Hematopoietic multipotent progenitor cell treated with erythropoietin and hydrocortisone succinate and interleukin-3 and kit ligand, for 17 days (in vitro differentiated cells): ENCODE data around the gene MICU1.
"Not testable (repeated sequence)": the region's sequence is repeated elsewhere in the genome, so short reads cannot be mapped to it uniquely, and the experiment has no call there.

Experiments used
- DNase-seq: peaks from one replicate; pipeline ENCODE4 v3.0.0-alpha.2; 2015; ENCODE audit warnings: low spot score

The MICU1 gene

DNA sequence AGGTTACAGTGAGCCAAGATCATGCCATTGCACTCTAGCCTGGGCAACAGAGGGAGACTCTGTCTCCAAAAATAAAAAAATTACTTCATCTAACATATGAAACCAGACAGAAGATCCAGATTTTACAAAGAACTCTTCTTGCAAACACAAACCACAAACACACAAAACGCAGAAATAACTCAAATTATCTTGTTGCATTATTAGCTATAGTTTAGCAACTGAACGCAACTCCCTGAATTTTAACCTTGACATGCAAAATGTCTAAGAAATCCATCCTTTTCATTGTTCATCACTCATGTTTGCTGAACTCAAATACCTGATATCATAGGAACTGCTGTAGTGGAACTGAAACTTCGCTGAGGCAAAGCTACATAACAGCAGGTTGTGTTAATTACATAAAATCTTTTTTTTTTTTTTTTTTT, 64.1 kb downstream of the MICU1 start:
- DNase-seq: no peak

DNA sequence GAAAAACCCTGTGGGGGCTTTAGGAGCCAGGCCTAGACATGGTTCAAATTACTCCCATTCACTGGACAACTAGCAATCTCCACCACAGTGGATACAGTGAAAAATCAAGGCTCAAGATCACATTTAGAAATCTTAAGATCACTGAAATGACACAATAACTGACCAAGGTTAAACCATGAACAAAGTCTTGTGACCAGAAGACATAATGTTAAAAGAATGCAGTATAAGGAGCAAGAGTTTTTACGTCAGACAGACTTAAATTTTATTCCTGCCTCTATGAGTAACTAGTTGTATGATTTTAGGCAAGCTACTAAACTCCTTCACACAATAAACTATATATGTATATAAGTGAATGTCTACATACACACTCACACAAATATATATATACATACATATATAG, 68.5 kb downstream of the MICU1 start:
- no peak for DNase-seq

DNA sequence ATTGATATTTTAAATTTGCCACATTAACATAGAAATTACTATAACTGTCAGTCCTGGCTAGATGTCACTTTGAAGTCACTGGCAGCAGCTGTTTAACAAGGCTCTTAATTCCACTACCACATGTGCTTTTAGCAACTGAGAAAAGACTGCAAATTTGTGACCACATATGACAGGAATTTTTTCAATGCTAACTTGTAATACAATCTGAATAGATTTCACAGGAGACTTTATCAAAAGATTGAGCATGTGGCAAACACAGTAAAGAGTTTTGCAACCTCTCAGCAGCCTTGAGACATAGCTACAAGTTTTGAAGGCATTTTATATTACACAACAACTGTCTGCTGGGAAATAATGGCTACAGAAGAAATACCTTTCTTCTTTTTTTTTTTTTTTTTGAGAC, 73.0 kb downstream of the MICU1 start:
- no peak for DNase-seq

DNA sequence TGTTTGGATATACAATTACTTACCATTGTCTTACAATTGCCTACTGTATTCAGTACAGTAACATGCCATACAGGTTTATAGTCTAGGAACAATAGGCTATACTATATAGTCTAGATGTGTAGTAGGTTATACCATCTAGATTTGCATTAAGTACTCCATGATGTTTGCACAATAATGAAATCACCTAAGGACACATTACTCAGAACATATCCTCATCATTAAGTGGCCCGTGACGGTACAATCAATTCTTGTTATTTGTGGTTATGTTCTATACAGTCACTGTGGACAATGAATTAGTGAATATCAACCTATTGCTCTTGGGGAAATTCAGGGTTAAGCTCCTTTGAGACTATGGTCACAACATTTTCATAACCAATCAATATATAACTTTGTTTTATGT, 75.6 kb downstream of the MICU1 start:
- no peak for DNase-seq

DNA sequence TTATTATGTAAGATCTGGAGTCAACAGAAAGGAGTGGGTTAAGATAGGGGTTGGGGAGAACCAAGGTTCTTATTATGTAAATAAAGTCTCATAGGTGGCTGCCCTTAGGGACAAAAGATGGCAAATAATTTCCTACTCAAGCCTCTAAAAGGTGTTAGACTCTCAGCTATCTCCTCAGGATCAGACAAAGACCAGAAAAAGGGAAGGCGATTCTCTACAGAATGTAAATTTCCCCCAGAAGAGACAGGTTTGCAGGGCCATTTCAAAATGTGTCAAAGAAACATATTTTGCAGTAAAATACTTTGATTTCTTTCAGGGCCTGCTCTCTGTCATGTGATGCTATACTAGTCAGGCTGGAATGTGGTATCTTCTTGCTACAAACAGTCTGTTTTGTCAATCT, 80.3 kb downstream of the MICU1 start:
- no peak for DNase-seq

DNA sequence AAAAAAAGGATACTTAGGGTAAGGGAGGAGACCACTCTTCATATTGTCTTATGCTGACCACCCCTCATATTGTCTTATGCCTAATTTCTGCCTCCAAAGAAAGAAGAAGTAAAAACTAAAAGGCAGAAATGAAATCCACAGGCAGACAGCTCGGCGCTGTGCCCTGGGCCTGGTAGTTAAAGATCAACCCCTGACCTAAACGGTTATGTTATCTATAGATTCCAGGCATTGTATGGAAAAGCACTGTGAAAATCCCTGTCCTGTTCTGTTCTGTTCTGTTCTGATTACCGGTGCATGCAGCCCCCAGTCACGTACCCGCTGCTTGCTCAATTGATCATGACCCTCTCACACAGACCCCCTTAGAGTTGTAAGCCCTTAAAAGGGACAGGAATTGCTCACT, 82.0 kb downstream of the MICU1 start:
- not testable (repeated sequence) for DNase-seq

DNA sequence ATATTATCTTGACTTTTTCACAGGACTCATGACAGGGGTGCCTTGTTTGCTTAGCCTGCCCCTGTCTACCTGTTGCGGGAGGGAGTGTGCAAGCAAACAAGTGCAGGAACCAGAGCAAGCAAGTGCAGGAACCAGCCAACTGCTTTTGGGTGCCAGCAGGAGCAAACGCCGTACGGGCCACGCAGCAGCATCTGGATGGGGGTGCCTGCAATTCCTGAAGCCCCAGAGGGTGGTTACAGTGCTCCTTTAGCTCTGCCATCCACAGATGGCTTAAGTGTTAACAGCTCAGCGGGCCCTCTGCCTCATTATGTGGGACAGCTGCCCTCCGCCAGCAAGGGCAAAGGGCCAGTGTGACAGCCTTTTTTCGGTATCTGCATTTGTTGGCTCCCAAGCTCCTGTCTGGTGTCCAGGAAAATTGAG, 83.5 kb downstream of the MICU1 start:
- no peak for DNase-seq

DNA sequence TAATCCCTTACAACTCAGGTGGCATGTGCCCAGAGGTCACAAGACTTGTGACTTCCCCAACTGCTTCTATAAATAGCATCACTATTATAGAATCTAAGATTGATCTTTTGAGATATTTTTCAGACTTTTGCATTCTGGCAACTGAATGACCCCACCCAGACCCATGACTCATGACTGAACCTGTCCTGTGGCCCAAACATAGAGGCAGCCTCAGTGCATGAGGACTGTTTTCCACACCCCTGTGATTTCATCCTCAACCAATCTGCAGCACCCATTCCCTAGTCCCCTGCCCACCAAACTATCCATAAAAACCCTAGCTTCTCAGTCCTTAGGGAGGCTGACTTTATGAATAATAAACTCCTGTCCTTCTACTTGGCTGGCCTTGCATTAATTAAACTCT, 84.5 kb downstream of the MICU1 start:
- no peak for DNase-seq

DNA sequence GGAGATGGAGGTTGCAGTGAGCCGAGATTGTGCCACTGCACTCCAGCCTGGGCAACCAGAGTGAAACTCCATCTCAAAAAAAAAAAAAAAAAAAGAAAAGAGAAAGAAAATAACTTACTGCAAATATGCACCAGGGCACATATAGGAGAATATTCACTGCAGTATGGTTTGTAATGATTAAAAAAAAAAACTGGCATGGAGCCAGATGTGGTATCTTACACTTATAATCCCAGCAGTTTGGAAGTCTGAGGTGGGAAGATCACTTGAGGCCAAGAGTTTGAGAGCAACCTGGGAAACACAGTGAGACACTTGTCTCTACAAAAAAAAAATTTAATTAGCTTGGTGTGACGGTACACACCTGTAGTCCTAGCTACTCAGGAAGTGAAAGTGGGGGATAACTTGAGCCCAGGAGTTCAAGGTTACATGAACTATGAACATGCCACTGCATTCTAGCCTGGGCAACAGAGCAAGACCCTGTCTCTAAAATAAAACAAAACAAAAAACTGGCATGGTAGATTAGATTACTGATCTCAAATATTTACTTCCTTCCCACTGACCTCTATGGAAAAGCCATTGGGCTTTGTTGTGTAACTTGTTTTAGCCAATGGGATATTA, 85.6 kb downstream of the MICU1 start:
- peak; percentile 41 for DNase-seq

- DNase-seq: no peak
These were observed 86.7 kb downstream of the MICU1 start for GRCh38 chr10:72539137-72539536.

GRCh38 chr10:72525689-72526088, 100.2 kb downstream of the MICU1 start:
- no peak for DNase-seq

- no peak for DNase-seq
These were observed 100.6 kb downstream of the MICU1 start for GRCh38 chr10:72525277-72525676.

- DNase-seq: no peak
These were observed 101.4 kb downstream of the MICU1 start for GRCh38 chr10:72524489-72524888.

DNA sequence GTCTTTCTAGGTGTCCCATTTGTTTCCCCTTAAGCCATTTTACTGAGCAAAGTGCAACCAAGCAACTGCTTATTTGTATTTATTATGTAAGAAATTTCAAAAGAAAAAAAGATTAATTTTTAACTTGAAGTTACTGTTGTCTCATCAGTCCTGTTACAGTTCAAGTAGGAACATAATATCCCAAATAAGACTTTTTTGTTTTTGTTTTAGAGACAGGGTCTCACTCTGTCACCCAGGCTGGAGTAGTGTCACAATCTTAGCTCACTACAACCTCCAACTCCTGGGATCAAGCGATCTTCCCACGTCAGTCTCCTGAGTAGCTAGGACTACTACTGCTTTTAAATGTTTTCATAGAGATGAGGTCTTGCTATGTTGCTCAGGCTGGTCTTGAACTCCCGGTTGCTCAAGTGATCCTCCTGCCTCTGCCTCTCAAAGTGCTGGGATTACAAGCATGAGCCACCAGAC, 101.9 kb downstream of the MICU1 start:
- DNase-seq: no peak

DNA sequence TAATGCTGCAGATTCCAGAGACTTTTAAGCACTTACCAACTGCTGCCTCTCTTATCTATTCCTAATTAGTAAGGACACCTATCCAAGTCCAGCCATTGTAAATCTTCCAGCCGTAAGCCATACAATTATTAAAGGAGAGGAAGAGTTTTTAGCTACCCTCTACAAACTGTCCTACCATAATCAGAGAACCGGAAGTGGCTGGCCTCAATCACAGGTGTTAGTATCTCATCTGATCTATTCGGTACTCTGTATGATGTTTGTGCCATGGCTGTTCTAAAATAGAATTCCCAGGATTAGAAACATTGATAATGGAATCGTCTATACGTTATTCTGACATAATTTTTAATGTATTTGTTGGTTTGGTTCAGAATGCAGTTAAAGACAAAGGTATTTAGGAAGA, 102.8 kb downstream of the MICU1 start:
- no peak for DNase-seq

DNA sequence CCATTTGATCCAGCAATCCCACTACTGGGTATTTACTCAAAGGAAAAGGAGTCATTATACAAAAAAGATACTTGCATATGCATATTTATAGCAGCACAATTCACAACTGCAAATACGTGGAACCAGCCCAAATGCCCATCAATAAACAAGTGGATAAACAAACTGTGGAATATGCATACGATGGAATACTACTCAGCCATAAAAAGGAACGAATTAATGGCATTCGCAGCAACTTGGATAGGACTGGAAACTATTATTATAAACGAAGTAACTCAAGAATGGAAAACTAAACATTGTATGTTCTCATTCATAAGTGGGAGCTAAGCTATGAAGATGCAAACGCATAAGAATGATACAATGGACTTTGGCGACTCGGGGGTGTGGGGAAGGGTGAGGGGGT, 108.6 kb downstream of the MICU1 start:
- no peak for DNase-seq

- no peak for DNase-seq
These were observed 110.4 kb downstream of the MICU1 start for GRCh38 chr10:72515455-72515854.

- no peak for DNase-seq
These were observed 112.0 kb downstream of the MICU1 start for GRCh38 chr10:72513910-72514309.

DNA sequence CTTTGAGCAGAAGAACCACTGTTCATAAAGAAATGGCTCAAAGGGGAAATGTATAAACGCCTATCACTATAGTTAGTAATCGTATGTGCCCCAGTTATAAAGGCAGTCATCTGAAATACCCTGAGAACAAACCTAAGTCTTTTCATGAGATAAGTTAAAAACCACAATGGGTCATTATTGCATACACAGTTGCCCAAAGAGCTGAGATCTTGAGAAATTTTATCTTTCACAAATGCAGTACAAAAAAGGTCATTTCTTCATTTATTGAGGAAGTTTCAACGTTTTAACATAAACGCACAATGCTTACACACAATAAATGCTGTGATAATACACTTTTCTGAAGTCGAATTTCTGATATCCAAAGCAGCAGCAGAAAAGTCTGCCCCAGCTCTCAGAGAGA, 114.4 kb downstream of the MICU1 start:
- no peak for DNase-seq

GRCh38 chr10:72509941-72510340, 115.9 kb downstream of the MICU1 start:
- no peak for DNase-seq

DNA sequence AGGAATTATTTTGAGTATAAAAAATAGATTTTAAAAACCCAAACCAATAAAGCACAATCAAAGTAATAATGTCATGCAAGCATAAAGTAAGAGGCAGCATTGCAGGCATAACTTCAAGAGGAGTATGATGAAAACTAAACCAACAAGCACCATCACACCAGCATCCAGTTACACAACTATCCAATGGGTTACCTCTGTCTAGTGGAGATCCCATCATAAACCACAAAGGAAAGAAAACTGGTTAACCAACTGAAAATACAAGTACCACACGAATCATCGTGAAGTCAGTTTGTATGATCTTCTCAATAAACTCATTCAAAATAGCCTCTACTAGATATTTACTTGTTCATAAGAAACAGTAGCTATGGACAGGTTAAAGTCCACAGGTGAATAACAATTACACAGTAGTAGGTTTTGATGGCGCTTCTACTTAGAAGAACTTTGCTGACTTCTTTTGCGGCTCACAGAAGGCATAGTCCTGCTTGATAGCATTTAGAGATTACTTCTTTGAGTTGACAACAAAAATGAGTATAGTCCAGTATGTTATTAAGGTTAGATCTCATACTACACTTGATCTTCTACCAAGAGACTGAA, 116.6 kb downstream of the MICU1 start:
- no peak for DNase-seq

- DNase-seq: no peak
These were observed 117.8 kb downstream of the MICU1 start for GRCh38 chr10:72508033-72508432.

DNA sequence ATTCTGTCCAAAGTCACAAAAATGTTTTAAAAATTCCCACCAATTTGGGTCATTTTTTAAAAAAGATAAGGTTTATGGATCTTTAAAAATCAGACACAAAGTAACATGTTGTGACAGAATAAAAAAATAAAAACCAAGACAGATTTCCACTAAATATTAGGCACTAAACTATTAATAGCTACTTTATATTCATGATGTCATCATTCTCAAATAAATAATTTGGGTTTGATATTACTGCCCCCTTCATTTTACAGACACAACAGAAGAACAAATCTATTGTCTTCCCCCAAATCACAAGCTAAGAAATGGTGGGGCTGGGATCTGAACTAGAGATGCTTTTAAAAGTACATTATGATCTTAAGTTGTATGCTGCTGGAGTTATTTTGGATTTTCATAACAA, 119.4 kb downstream of the MICU1 start:
- no peak for DNase-seq

DNA sequence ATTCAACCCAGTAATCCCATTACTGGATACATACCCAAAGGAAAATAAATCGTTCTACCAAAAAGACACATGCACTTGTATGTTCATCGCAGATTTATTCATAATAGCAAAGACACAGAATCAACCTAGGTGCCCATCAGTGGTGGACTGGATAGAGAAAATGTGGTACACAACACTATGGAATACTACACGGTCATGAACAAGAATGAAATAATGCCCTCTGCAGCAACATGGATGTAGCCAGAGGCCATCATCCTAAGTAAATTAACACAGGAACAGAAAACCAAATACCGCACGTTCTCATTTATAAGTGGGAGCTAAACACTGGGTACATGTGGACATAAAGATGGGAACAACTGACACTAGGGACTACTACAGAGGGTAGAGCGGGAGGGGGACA, 120.4 kb downstream of the MICU1 start:
- no peak for DNase-seq
